ENCODE measurements around the gene SYT7.
A peak's percentile ranks its signal among the peaks of the same experiment; 100 is the strongest.
"Not testable (repeated sequence)": the region's sequence is repeated elsewhere in the genome, so short reads cannot be mapped to it uniquely, and the experiment has no call there.

SYT7 gene

DNA sequence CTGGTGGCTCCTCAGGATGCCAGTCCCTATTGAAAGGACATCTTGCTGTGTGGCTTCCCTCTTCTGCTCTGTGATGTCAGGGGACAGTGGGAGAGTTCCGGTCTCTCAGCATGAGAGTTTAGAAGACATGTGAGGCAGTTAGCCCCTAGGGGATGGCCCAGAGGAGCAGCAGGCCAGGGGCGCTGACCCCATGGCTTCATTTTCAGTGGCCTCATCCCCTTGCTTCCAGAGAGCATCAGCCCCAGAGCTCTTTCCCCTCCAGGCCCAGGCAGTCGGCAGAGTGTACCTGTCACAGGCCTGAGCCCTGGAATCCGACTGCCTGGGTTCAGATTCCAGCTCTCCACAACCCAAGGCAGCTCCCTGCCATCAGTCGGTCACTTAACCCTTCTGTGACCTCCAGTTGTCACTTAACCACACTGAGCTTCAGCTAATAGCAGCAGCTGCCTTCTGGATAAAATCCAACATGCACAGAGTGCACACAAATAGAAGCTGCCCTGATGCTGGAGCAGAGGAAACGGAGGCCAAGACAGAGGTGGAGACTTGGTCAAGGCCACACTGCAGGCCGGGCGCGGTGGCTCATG, 86.4 kb downstream of the SYT7 start:
- no peak for DNase-seq

DNA sequence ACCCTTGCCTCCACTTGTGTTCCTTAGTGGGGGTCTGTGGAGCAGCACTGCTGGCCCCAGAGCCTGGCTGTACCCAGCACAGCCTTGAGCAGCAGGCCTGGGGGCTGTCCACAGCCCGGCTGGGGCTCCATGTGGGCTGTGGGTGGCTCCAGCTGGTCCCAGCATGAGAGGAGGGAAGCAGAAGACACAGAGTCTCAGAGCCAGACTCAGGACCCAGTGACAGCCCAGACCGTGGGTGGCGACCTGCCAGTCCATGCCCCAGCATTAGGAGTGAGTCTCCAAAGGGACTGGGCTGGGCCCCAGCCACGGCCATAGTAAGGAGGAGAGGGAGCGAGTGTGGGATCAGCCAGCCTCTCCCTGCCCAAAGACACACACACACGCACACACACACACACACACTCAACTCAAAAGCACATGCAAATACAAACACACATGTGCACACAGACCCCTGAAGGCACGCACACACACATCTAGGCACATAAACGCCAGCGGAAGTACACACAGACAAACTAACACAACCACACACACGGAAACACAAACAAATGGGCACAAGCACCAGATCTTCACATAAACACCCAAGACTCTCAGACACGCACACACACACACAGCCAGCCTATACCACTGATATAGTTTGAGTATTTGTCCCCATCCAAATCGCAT, 89.0 kb downstream of the SYT7 start:
- no peak for DNase-seq

DNA sequence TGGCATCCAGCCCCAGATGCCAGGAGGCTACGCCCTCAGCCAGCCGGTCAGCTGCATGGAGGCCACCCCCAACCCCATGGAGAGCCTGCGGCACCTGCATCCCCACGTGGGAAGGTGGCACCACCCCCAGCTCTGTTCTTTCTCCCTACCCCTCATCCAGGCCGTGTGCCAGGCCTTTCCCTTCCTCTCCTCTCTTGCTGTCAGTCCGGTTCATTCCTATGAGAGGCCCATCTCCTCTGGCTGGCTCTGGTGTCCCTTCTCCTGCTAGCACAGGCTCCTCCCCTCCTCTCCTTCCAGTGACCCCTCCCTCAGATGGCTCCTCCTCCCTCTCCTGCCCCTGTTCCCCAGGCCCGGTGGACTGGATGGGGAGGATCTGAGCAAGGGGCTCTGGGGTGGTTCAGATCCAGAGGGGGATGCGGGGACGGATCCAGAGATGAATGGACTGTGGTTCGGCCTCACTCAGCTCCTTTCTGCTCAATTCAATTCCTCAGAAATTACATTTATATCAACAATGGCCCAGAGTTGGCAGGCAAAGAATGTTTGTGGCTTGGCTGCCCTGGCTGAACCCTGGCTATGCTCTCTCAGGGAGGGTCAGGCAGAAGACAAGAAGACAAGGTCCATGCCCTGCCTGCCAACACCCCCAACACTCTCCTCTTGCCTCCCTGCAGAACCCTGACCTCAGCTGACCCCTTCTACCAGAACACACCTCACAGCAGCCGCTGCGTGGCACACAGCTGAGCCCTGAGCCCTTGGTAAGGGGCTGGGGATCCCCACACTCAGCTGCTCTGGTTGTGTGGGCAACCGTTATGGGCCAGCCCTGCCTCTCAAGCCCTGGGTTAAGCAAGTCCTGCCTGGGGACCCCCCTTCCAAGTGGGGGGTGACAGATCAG, 90.8 kb downstream of the SYT7 start:
- DNase-seq: no peak

DNA sequence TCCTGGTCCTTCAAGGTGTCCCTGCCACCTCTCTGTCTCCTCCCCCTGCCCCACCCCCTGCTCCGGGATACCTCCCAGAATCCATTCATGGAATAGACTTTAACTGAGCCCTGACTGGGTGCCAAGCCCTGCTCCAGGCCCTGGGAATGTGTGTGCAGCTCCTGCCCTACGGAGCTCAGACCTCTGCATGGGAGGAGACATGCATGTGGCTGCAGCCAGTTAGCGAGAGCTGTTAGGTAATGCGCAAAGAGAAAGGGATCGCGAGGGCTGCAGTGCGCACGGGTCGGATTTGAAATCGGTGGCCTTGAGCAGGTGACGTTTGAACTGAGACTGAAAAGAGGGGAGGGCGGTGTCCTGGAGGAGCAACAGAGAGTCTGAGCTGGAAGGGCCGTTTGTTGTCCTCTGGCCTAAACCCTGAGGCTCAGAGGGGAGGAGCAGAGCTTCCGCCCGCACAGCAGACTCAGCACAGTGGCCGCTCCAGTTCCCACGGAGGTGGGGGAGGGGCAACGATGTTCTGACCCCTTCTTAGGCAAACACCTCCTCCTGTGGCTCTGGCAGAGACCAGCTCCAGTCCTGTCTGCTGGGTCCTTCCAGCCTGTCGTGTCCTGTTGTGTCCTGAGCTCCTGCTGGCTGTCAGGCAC, 92.1 kb downstream of the SYT7 start:
- no peak for DNase-seq

DNA sequence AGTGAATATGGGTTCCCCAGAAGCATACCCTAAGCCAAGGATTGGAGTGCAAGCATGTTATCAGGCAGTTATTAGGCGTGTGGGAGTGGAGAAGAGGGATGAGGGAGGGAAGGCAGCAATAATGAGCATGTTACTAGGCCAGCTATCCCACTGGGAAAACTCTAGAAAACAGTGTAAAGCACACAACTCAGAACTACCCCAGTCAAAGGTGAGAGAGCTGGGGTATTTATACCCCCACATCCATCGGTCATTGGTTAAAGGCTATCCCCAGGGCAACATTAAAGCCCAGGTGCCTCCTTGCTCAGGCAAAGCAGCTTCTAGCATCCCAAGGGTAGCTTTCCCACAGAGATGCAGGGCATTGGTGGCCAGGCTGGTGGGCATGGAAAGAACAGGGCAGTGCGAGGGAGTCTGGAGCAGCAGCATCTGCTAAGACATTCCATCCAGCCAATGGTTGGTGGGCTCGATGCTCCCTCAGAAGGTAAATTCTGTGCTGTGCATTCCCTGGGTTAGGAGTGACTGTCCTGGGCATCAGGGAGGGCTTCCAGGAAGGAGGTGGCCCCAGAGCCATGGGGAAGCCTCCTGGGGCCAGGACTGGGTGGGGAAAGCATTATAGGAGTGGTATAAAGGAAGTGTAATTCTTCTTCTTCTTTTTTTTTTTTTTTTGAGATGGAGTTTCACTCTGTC, 93.4 kb downstream of the SYT7 start:
- DNase-seq: no peak

DNA sequence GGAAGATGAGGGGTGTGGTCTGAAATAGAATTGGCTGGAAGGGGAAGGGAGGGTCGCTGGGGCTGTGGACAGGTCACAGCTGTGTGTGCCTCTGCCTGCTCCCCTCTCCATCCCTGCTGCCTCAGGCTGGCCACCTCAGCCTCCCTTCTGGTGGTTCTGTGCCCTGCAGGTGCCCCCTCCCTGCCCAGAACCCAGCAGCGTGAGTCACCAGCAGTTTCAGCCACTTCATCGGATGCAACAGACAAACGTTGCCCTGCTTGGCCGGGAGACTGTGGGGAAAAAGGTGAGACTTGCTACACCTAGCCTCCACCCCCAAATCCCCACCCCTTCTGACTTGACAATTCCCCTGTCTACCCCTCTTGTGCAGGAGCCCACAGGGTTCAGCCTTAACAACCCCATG, 94.1 kb downstream of the SYT7 start:
- DNase-seq: no peak

DNA sequence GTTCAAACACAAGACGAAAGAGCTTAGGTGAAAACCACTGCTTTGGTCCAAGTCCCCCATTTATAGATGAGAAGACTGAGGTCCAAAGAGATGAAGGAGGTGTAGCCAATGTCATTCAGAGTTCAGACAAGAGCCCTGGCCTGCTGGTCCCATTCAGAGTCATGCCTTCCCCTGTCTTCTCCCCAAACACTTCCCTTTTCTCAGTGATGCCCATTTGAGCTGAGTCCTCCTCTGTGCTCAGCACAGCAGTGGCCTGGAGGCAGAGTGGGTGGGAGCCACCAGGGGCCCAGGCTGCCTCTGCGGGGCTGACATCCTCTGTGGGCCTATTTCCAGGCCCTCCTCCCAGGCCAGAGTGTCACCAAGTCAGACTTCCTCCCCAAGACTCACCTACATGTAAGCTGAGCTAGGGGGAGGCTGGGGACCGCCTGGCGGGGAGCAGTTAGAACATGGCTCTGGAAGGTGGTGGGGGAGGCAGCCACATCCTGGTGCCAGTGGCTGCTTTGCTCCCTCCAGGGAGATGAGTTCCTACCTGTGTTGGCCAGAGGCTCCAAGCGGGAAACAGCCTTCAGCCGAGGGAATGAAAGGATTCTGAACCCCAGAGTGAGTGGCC, 94.8 kb downstream of the SYT7 start:
- no peak for DNase-seq

DNA sequence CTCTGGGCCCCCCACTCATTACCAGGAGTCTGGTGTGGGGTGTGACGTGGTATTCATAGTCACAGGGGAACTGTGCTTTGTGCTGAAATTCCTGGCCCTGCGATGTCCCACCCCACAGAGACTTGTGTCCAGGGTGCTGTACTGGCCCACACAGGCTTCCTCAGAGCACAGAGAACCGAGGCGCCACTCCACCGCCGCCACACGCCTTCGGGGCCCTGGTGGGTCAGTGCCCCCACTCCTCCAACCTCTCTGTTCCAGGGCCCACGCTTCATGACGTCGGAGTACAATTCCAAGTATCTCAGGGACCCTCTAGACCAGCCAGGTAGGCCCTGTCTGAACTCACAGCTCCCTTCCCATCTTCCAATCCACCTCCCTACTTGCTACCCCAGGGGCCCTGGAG, 95.8 kb downstream of the SYT7 start:
- DNase-seq: no peak

DNA sequence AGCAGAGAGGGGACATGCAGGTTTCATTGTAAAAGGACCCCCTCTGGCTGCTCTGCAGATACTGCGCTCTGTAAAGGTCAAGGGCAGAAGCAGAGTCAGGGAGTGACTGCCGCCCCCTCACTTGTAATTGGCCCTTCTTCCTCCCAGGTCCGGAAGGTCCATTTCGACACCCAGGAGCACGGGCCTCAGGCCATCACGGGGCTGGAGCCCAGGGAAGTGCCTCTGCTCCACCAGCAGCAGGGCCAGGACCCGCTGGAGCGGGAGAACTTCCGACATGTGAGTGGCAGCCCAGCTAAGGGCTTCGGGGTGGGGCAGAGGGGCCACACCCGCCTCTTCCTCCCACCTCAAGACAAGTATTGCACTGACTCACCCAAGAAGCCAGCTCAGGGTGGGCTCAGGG, 96.3 kb downstream of the SYT7 start:
- DNase-seq: no peak

DNA sequence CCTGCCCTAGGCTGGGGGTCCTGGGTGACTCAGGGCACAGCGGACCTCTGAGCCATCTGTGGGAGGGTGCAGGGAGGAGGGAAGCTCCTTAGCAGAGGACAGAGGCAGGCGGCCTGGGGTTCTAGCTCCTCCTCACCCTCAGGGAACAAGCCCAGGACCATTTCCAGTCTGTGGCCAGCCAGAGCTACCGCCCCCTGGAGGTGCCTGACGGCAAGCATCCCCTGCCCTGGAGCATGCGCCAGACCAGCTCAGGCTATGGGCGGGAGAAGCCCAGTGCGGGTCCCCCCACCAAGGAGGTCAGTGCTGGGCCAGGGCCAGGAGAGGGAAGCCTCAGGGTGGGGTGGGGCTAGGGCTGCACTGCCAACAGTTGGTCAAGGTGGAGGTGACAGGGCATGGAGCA, 98.4 kb downstream of the SYT7 start:
- peak; percentile 58 for DNase-seq

DNA sequence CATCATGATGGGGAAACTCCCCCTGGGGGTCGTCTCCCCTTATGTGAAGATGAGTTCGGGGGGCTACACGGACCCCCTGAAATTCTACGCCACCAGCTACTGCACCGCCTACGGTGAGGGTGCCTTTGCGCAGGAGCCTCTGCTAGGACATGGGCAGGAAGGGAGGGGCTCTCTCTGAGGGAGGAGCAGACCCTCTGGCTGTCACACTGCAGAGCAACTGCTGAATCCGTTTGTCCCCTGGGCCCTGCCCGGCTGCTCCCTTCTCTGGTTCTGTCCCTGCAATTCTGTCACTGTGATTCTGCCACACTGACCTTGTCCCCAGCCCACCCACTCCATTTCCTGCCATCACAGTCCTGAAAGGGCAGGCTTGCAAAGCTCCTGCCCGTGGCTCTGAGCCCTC, 99.1 kb downstream of the SYT7 start:
- no peak for DNase-seq

DNA sequence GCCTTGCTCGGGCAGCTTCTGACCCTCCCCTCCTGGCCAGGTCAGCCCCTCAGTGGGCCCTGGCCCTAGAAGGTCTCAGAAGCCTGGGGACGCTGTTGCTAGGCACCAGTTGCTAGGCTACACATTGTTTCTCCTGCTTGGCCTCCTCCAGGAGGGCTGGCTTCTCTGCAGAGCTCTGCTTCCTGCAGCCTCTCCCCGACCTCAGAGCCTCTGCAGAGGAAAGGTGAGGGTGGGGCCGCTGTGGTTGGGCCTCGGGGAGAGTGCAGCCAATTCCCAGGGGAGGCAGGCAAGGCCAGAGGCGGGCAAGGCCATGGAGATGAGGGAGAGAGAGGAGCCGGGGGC, 99.9 kb downstream of the SYT7 start:
- no peak for DNase-seq

DNA sequence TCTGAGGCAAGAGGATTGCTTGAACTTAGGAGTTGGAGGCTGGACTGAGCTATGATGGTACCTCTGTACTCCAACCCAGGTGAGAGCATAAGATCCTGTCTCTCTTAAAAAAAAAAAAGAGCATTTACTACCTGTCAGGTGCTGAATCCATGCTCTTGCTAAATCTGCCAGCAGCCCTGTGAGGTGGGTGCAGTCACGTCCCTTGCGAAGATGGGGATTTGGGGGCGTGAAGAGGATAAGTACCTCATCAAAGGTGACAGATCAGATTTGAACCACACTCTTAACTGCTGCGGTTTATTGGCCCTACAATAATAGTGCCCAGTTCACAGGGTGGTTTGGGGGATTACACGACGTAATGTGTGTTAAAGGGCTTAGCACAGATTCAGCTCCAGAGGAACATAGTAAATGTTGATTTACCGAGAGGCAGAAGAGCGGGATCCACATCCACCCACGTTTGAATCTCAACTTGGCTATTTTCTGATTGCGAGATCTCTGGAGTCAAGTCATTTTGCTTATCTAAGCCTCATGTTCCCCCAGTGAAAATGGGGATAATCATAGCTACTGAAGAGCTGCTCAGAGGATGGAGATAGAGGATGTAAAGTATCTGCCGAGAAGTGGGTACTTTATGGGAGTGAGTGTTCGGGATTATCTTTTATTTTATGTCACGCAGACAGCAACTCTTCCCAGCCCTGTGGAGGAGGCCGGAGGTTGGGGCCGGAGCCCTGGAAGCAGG, 100.4 kb downstream of the SYT7 start:
- no peak for DNase-seq

DNA sequence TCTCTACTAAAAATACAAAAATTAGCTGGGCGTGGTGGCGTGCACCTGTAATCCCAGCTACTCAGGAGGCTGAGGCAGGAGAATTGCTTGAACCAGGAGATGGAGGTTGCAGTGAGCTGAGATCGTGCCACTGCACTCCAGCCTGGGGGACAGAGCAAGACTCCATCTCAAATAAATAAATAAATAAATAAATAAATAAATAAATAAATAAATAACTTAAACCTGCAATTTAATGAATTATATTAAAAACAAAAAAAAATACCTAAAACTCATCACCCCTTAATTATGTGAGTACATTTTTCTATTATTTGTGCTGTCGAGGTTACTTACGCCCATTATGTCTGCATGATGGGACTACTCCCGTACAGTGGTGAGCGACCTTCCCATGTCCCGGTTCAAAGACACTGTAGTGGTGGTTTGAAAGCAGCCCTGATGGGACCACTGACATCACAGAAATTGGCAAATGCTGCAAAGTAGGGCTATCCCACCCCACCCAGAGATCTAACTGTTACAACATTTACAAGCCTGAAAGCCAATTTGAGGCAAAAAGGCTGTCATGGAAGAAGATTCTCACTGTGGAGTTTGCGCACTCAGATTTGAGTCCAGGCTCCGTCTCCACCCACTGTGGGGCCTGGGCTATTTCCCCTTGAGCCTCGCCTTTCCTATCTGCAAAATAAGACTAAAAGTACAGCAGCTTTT, 101.4 kb downstream of the SYT7 start:
- DNase-seq: not testable (repeated sequence)

DNA sequence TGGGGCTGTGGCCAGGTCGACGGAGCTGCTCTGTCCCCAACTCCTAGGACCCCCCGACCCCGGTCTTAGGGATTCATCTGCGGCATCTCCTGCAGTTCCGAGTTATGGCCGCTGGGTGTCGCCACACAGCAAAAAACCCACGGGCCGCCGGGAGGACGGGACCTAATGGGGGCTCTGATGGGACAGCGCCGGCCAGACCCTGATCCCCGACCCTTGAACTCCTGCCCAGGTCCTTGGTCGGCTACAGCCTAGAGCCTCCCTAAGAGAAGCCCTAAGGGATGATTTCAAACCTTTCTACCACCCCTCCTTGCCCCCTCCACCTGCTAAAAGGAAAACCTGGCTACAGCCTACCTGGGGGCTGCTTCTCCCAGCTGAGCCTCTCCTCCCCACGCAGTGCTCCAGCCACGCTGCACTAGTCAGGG, 103.1 kb downstream of the SYT7 start:
- DNase-seq: peak; percentile 64

DNA sequence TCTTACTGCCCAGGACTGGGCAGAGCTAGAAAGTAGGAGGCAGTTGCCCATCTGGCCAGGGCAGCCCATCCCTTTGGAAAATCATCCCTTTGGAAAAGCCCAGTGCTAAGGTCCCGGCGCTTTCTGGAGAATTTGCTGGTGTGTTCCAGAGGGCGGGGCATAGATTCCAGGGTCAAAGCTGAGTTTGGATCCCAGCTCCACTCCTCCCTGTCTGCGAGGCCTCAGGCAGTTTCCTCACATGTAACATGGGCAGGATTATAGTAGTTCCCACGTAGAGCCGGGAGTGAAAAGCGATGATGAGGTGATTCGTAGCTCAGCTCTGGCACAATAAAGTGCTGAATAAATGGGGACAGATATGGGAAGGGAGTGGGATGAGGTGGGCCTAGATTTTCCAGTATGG, 103.8 kb downstream of the SYT7 start:
- no peak for DNase-seq

DNA sequence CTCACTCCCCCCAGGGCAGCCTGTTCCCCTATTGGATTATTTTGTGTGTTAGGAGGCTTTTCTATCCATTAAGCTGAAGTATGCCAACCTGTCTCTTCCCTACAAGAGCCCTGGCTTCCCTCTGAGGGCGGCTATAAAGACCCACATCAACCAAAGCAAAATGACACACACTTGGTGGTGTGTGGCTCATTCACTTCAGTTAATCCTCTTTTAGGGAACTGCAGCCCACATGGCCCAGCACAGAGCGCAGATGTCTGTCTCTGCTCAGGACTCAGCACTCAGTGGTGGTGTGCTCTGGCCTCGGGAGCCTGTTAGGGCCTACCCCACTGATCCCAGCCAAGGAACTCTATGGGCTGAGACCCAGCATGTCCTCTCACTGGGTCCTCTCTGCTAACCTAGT, 104.5 kb downstream of the SYT7 start:
- no peak for DNase-seq

DNA sequence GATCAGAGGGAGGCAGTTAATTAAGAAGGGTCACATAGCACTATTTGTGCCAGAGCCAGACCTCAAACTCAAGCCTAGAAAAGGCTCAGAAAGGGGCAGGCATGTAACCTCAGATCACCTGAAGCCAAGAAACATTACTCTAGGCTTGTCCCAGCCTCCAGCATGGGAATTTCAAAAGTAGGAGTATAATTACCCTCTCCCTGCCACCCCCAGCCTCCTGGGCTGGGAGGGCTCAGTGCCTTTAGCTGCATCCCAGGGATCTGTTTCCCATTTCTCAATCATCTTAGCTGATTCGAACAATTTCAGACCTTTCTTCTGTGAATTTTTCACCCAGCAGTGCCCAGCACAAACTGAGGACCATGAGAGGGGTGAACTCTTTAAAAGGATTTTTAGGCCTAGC, 105.4 kb downstream of the SYT7 start:
- no peak for DNase-seq

DNA sequence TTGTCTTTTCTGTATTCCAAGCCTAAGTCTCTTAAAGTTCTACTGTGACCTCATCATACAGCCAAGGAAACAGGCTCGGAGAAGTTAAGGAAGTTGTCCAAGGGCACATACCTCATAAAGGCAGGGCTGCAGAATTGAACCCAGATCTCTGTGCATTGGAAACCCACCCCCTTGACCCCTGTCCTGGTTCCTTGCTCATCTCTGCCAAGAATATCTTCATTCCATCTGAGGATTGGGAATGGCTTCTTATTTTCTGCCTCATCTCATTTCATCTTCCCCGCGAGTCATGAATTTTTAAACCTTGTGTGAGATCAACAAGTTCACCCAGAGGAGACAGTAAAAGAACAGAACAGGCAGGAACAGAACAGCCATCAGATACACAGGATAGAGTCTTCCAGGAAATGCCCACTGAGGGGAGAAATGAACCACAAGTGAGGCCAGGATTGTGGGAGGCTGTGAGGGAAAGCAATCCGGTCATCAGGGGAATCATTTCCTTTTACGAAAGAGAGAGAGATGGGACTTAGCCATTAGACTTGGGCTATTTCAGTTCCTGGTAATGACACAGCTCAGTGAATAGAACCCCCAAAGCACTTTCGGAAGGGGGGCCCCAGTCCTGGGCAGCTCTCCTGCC, 106.7 kb downstream of the SYT7 start:
- no peak for DNase-seq

DNA sequence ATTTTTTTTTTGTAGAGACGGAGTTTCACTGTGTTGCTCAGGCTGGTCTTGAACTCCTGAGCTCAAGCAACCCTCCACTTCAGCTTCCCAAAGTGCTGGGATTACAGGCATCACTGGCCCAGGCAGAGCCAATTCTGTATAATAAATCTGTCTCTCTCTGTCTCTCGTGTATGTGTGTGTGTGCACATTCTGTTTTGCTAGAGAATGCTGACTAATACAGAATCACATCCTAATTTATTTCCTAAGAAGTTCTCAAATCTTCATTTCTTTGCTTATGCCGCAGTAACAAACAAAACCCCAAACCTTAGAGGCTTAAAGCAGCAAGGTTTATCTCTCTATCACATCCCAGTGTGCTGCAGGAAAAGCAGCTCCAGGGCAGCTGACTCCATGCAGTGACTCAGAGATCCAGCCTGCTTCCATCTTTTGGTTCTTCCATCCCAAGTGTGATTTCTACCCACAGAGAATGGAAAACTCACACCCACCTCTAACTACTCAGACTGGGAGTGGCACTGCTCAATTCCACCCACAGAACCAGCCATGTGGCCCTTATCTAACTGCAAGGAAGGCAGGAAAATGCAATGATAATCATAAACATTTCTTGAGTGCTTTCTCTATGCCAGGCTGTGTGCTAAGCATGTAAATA, 107.4 kb downstream of the SYT7 start:
- DNase-seq: no peak
